HG03039 (cell line): ENCODE data around the gene GPR35.
"Not testable (repeated sequence)": the region's sequence is repeated elsewhere in the genome, so short reads cannot be mapped to it uniquely, and the experiment has no call there.

Source experiments
- ATAC-seq: cut with Tn5 transposase; IDR thresholded peaks from one replicate; pipeline ENCODE4 v1.9.1; 2021; ENCODE audit warnings: mild to moderate bottlenecking, moderate library complexity; ENCODE audit not compliant: unreplicated experiment

GPR35 gene

DNA sequence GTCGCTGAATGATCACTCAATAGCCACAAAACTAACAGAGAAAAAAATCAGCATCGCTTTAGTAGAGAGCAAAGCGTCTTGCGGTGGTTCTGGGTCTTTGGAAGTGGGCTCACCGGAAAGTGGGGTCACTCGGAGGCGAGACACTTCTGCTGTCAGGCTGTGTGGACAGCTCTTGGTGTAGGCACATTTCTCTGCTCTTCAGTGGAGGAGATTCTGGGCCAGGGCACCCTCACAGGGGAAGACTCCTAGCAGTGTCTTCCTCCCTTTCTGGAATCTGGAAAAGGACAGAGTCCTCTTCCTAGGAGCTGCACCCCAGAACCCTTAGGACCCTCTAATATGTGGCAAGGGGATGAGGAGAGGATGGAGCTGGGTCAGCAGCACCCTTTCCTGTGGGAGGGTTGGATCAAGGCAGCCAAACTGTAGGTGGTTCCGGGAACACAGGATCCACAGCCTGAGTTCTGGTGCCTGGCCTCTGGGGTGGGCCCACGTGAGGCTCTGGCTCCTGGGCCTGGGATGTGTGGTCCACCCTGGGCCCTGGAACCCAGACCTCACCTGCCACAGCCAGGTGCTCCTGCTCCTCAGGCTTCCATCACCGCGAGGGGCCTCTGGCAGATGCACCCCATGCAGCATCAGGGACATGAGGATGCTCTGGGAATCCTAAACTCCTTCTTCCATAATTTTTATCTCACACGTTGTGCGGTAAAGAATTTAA lies 25.1 kb downstream of the GPR35 start:
- ATAC-seq: no peak

DNA sequence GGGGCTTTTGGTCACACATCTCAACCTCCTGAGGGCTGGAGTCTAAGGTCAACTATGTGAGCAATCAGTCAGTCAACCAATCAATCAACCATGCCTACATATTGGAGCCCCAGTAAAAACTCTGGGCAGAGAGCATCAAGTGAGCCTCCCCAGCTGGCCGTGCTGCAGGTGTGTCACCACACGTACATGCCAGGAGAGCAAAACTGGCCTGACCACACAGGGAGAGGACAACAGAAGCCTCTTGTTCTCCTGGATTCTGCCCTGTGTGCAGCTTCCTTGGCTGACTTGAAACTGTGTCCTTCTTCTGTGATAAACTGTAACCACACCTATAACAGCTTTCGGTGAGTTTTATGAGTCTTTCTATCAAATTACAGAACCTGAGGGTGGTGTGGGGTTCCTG lies 25.9 kb downstream of the GPR35 start:
- ATAC-seq: no peak

DNA sequence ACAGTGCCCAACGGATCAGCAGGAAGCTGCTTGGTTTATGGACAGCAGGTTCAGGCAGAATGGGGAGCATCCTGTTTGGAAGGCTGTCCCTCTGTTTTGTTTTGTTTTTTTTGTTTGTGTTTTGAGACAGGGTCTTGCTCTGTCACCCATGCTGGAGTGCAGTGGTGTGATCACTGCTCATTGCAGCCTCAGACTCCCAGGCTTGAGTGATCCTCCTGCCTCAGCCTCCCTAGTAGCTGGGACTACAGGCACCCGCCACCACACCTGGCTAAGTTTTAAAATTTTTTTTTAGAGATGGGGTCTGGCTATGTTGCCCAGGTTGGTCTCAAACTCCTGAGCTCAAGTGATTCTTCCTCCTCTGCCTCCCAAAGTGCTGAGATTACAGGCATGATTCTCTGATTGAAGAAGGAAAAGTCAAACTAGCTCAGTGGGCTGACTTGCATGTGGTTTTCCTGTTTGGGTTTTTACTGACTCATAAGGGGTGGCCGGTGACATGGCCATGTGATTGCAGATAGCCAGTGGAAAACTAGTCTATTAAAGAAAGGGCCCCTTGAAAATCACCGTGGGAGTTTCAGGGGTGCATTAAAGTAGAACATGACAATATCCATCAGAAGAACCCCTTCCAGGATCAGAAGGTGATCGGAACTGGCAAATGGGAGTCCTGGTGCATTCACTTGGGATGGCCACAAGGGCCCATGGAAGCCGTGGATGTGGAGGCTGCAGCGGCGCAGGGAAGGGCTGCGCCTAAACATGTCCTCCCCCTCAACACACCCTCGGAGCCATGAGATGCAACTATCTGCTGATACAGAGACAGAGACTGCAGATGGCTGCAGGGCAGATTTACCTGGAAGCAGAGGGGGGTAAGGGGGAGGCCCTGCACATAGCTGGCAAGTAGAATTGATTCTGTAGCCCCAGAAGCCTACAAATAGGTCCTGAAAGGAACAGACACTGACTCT lies 30.9 kb downstream of the GPR35 start:
- no peak for ATAC-seq

DNA sequence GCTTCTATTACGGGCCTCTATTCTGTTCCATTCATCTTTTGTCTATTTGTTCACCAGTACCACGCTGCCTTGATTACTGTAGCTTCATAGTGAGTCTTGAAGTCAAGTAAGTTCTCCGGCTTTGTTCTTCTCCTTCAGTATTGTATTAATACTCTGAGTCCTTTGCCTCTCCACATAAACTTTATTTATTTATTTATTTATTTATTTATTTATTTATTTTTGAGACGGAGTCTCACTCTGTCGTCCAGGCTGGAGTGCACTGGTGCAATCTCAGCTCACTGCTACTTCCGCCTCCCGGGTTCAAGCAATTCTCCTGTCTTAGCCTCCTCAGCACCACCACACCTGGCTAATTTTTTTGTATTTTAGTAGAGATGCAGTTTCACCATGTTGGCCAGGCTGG lies 34.6 kb downstream of the GPR35 start:
- ATAC-seq: not testable (repeated sequence)

- no peak for ATAC-seq
Measured at GRCh38 chr2:240662681-240663080, 37.4 kb downstream of the GPR35 start.

DNA sequence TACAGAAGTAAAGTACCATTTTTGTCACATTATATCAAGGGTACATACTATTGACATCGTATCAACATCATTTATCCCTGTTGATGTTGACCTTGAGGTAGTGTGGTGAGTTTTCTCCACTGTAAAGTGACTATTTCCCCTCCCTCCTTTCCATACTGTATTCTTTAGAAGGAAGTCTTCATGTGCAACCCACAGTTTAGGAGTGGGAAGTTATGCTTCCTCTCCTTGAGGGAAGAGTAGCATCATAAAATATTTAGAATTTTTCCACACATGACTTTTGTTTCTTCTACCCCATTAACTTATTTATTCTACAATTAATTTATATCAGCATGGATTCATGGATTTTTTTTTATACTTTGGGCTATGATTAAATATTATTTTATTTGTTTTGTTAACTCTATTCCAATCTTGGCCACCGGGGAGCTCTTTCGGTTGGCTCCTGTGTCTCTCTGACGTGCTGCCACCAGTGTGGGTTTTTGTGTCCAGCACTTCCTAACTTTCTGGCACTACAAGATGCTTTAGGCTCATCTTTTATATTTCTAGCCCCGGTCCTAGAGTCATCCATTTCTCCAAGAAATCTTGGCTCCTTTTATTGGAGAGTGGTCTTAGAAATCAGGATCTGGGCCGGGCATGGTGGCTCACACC lies 38.4 kb downstream of the GPR35 start:
- ATAC-seq: no peak

DNA sequence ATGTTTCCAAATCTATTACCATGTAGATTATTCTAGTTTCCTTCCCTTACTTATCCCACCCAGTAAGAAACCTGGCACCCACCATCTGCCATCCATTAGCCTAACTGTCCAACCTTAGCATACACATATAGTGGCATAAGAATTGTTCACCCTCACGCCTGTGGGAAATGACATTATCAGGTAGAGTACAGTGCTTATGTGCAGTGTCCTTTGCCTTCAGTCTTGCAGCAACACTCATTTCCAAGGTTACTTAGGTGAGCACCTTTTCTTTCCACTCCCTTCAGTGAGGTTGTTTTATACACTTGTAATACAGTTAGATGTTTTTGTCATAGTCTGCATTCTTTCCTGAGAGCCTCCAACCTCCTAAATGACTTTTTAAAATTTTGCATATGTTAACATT lies 39.3 kb downstream of the GPR35 start:
- no peak for ATAC-seq

DNA sequence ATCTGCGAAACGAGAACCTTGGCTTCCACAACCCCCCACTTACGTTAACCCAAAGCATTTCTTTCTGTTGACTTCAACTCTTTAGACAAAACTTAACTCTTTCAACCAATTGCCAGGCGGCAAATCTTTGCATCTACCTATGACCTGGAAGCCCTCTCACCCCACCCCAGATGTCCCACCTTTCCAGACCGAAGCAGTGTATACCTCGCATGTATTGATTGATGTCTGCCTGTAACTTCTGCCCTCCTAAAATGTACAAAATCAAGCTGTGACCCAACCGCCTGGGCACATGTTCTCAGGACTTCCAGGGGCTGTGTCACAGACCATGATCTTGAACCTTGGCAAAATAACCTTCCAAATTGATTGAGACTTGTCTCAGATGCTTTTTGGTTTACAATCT lies 45.1 kb downstream of the GPR35 start:
- no peak for ATAC-seq

DNA sequence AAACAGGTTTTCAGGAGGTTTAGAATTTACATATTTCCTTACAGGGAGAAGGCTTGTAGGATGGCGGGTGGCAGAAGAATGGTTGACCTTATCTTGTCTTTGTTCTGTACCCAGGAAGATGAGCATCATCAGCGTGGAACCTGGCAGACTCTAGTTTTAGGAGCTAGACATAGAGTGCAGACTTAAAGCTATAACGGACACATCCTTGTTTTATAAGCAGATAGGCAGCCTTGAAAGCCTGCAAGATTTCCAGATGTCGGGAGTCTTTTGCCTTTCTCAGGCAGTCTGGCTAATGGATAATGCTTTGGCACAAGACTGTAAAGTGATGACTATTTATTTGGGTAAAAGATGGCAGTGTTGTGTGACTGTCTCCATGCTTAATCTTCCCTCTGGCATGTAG lies 45.7 kb downstream of the GPR35 start:
- no peak for ATAC-seq

DNA sequence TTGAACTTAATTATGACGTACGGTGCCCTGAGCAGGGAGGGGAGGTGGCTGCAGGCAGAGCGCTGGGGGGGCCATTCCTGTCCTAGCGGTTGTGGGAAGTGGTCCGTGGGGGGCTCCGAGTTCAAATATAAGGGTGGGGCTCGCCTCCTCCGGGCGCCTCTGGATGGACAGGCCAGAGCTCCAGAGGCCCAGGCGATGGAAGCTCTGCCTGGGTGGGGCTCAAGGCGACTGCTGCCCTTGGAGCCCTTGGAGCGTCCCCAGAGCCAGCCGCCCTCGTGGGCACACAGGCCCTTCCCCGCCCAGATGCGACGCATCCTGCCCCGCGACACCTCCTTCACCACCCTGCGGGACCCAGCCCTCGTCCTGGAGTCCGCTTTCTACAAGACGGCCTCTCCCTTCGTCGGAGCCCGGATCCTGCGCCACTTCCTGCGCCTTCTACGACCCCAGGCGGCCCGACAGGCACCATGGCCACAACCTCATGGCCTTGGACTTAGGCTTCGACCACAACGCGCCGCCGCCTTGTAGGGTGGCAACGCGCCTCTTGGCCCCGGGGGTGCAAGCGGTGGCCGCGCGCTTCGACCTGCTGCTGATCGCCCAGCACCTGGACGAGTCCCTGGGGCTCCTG lies 46.9 kb downstream of the GPR35 start:
- no peak for ATAC-seq

- no peak for ATAC-seq
Measured at GRCh38 chr2:240672701-240673190, 47.5 kb downstream of the GPR35 start.

GRCh38 chr2:240674461-240675184 lies 49.3 kb downstream of the GPR35 start:
- not testable (repeated sequence) for ATAC-seq

- ATAC-seq: not testable (repeated sequence)
Measured at GRCh38 chr2:240675345-240675744, 50.1 kb downstream of the GPR35 start.

GRCh38 chr2:240678043-240678442 lies 52.8 kb downstream of the GPR35 start:
- ATAC-seq: not testable (repeated sequence)

DNA sequence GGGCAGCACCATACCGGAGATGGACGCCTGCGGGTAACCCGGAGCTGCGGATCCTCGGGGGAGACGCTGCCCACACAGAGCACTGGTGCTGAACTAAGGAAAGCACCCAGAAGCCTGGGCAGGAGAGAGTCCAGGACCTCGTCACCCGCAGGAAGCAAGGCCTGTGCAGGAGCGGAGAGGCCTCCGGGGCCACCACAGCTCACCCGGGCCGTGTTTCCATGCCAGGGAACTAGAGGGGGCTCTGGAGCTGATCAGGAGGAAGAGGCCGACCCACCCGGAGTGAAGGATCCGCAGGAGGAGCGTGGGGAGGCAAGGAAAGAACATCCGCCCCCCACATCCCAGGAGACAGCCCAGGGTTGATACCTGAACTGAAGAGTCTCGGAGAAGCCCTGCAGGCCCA lies 53.6 kb downstream of the GPR35 start:
- not testable (repeated sequence) for ATAC-seq

GRCh38 chr2:240680185-240680584 lies 54.9 kb downstream of the GPR35 start:
- ATAC-seq: not testable (repeated sequence)
